GM18502 (cell line): Measurements from ENCODE around the gene PITPNM1.
"Not testable (repeated sequence)": the region's sequence is repeated elsewhere in the genome, so short reads cannot be mapped to it uniquely, and the experiment has no call there.

ENCODE experiments used
- ATAC-seq: cut with Tn5 transposase; IDR thresholded peaks from one replicate; pipeline ENCODE4 v1.9.1; 2021; ENCODE audit warnings: mild to moderate bottlenecking; ENCODE audit not compliant: unreplicated experiment, poor library complexity

PITPNM1 gene

DNA sequence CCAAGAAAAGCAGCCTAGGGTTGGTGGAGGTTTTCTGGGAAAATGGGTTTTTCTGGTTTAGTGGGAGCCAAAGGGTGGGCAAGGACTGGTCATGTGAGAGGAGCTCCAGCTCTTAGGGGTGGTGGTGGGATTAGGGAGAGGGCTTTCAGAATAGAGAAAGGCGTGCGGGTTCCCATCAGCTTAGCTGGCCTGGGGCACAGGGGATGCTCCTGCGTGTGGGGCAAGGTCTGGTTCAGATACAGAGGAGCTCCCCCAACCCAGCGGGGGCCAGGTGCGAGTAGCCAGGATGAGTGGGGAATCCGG is 36.8 kb downstream of the PITPNM1 start:
- ATAC-seq, result no peak

DNA sequence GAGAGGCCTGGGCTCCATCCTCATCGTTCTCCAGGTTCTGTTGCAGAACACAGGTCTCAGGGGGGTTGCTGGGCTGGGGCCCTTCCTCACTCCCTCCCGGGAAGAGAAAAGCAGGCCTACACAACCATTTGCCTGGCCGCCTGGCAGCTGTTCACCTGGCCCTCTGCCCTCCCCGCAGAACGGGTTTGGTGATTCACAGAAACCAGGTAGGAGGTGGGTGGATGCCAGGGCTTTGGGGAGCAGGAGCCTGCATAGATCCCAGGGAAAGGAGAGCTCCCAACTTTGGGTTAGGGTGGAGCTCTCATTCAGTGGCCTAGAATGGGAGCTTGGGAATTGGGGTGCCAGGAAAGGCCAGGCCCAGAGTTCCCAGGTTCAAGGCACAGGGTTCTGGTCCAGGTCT is 37.1 kb downstream of the PITPNM1 start:
- no peak for ATAC-seq

DNA sequence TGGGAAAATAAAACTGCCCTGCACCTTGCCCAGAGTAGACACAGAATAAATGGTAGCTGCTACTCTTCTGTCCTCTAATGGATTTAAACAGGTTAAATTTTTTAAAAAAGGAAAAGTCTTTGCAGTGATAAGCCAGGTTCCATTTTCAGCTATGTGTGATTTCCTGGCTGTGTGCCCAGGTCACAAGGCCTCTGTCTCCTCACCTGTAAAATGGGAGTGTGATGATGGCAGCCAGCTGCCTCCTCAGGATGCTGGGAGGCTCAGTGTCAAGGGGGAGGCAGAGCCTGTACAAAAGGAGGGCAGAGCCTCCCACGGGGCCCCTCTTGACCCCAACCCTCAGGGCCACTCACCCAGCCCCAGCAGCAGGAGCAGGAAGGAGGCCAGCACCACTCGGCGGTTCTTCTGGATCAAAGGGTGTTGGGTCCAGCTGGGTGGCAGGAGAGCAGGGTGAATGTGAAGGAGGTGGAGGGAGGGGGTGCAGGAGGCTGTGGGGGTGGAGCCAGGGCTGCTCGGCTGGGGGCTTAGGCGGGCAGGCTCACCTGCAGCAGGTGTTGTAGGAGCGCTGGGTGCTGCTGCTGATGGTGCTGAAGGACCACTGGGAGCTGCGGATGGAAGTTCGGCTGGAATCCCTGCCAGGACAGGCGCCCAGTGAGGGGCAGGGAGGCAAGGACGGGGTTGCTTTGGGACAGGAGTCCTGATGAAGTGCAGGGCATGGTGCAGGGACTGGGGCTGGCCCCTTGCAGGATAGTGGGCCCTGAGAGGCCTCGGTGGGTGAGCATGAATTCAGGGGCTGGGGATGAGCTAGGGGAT is 38.0 kb downstream of the PITPNM1 start:
- no peak for ATAC-seq

DNA sequence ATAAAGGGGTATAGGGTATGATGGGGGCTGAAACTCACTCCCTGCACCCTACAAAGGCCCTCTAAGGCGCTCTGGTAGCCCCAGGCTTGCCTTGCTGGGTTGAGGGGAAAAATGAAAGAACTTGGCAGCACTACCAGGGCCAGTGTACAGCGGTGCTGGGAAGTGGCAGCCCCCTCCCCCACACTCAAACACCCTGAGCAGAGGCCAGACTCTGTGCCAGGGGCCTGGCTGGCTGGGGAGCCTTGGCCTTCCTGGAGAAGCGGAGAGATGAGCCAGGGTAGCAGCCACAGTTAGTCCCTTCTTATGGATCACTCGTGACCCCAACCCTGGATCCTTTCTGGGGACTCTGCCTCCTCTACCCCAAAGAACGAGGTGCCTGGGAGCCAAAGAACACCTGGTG is 38.8 kb downstream of the PITPNM1 start:
- no peak for ATAC-seq

DNA sequence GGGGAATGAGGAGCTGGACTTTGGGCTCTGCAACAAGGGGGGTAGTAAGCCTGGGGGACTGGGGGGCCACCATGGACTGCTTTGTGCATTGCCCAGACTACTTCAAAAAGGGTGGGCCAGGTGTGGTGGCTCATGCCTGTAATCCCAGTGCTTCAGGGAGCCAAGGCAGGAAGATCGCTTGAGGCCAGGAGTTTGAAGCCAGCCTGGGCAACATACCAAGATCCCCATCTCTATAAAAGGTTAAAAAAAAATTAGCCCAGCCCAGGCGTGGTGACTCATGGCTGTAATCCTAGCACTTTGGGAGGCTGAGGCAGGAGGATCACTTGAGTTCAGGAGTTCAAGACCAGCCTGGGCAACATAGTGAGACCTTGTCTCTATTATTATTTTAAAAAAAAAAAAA is 39.6 kb downstream of the PITPNM1 start:
- not testable (repeated sequence) for ATAC-seq

DNA sequence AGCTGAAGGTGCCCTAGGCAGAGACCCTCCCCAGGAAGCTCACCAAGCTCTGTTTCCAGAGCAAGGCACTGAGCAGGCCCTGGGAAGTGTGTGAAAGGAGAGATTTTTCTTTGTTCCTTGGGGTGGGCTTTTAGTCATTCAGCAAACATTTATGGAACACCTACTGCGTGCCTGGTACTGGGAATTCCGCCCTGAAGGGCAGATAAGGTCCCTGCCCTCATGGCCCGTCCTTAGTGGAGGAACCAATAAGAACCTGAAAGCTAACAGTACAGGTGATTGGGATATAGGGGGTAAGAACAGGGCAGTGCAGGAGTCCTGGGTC is 40.0 kb downstream of the PITPNM1 start:
- no peak for ATAC-seq

DNA sequence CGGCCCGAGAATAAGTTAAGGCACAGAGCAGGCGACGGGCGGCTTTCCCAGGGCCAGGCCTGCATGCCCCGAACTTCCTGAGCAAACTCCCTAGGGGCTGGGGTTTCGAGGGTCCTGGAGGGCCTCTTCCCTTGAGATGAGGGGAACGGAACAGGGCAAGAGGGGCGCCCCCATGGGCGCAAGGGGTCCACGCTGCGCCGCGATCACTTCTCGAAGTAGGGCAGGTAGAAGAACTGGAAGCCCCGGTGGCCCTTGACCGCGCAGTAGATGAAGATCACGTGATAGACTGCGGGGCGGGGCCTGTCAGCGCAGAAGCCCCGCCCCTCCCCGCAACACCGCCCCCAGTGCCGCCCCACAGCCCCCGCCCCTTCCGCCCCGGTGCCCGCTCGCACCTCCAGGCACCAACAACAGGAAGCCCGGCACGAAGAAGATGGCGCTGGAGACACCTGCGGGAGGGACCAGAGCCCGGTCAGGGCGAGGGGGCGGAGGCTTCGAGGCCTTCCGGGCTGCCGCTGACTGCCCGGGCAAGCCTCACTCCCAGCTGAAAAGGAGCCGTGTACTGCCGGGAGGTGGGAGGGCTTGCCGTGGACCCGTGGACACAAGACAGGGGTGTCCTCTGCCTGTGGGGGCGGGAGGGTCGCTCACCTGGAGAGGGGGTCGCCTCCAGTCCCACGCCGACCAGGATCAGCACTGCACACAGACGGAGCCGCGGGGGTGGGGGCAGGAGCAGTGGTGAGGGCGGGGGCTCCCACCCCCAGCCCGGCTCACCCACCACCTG is 40.6 kb downstream of the PITPNM1 start:
- ATAC-seq, result peak; percentile 62

DNA sequence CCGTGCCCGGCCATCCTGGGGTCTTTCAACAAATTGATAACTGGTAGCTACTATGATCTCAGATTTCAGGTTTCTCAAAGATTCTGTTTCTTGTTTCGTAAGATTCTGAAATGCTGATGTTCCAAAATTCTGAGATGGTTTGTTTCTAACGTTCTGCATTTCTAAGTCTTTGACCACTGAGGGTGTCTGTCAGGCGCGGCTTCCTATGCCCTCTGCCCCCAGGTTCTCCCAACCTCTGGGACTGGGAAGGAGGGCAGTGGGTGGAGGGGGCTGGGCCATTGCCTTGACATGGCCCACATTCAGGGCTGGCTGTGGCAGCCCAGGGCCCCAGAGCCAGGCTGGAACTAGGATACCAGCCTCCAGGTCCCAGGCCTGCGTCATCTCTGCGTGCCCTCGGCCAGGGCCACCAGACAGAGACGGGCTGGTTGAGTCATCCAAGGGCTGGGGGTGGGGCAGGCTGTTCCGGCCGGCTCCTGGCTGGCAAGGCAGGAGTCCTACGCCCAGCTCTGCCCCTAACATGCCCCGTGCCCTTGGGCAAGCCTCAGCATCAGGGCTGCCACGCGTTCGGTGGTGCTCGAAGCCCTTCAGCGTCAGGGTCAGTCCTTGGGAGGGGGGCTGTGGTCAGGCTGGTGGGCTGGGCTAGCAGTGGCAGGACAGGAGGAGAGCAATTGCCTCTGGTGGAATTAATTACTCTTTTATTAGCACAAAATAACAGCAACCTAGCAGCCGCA is 41.3 kb downstream of the PITPNM1 start:
- ATAC-seq, result no peak

DNA sequence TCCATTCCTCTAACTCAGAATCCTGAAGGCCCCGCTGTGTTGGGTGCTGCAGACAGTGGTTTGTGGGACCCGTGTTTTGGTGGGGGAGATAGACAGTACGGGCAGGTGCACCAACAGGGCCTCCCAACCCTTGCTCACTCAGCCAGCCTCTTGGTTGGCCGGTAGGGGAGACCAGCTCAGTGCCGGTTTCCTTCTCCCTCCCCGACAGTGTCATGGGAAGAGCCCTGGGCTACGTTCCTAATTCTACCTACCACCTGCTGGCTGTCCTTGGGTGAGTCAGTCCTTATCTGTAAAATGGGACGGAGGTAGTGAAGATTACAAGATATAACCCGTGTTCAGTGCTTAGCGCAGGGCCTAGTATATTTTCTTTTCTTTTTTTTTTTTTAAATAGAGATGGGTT is 42.0 kb downstream of the PITPNM1 start:
- ATAC-seq, result no peak

DNA sequence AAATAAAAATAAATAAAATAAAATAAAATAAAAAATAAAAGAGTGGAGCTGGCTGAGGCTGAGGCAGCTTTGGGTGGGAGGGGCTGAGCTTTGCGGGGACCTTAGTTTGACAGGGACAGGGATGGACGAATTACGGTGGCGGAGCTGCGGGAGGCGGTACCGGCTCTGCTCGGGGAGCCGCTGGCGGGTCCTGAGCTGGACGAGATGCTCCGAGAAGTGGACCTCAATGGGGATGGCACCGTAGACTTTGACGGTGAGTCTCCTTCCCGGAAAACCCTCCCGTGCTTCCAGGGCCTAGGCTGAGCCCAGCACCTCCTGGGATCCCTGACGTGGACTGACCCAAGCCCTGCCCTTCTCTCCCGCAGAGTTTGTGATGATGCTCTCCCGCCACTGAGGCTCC is 46.9 kb downstream of the PITPNM1 start:
- ATAC-seq, result no peak

DNA sequence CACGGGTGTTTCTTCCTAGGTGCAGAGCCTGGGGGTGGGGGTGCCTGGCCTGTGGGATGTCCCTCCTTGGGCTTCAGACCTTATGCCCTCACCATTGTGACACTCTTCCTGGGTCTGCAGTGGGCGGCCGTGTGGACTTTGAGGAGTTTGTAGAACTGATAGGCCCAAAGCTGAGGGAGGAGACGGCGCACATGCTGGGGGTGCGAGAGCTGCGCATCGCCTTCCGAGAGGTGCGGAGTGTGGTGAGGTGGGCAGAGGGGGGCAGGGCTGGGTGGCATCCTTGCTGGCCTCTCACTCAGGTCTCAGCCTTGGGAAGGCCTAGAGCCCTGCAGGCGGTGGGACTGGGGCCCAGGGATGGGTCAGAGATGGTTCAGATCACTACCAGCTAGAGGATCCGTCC is 47.7 kb downstream of the PITPNM1 start:
- ATAC-seq, result no peak

DNA sequence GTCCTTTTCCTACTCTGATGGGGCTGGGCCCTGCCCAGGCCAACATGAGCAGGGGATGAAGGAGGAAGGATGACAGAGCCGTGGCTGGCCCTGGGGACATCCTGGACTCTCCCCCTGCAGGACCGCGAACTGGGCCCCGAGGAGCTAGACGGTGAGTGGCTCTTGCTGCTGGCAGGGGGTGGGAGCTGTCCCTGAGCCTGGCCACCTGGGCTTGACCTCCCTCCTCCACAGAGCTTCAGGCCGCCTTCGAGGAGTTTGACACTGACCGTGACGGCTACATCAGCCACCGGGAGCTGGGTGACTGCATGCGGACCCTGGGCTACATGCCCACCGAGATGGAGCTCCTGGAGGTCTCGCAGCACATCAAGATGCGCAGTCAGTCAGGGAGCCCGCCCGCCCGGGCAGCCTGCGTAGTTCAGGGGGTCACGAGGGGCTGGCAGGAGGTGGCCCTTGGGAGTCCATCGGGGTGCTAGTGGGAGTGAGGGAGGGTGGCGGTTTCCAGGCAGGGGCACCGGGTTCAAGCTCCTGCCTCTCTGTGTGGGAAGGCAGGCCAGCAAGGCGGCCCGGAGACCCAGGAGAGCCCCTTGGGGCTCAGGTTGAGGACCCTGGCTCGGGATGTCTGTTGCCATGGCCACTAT is 49.0 kb downstream of the PITPNM1 start:
- no peak for ATAC-seq

DNA sequence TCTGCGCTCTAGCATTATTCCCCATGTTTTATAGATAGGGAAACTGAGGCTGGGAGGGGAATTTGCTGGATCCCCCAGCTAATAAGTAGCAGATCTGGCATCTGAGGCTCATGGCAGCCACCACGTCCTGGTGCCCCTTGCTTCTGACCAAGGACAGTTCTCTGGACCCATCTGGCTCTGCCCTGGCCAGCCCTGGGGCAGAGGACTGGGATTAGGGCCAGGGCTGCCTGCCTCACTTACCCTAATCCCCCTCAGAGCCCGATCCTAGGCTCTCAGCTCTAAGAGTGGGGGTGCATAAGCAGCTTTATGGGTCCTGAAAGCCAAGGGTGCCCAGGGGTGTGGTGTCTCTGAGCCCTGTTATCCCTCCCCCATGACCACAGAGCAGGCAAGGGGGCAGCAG is 50.1 kb downstream of the PITPNM1 start, which contains the start of gene CABP4:
TSS of gene CABP4 (plus strand) at position 301 of the 400 bp plus-strand sequence. CDS start at position 371, 70 bp downstream.
- no peak for ATAC-seq

DNA sequence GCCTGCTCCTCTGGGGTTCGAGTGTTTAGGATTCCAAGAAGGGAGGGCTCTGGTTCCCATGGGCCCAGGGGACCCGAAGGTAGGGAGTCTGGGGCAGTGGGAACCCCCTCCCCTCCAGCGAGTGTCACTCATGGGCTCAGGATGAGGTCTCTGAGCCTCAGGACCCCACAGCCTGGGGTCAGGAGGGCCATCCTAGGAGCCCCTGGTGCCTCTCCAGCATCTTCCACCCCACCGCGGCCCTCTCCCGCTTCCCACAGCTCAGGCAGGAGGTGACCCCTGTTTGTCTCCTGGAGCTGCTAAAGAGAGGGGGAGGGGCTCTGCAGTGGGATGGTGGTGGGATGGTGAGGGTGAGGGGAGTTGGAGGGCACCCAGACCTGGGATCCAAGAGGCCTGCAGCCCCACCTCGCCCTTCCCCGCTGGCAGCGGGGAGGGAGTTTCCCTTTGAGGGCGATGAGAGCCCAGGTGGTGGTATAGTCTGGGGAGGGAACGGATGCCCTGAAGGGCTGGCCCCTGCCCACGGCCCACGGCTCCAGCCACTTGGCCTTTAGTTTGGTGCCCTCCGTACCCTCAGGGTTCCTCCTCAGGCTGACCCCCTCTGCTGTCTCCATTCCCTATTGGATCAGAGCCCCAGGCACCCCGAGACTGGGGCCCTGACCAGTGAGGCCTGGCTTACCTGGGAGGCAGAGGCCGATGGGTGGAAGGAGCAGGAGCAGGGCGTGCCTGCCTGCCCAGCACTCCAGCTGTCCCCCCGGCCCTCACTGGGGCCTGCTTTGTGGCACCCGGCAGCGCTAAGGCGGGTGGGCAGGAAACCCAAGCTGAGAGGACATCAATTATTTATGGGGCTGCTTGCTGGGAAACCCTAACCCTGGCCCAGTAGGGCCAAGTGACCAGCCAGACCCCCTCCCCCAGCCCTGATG is 51.1 kb downstream of the PITPNM1 start:
- no peak for ATAC-seq

DNA sequence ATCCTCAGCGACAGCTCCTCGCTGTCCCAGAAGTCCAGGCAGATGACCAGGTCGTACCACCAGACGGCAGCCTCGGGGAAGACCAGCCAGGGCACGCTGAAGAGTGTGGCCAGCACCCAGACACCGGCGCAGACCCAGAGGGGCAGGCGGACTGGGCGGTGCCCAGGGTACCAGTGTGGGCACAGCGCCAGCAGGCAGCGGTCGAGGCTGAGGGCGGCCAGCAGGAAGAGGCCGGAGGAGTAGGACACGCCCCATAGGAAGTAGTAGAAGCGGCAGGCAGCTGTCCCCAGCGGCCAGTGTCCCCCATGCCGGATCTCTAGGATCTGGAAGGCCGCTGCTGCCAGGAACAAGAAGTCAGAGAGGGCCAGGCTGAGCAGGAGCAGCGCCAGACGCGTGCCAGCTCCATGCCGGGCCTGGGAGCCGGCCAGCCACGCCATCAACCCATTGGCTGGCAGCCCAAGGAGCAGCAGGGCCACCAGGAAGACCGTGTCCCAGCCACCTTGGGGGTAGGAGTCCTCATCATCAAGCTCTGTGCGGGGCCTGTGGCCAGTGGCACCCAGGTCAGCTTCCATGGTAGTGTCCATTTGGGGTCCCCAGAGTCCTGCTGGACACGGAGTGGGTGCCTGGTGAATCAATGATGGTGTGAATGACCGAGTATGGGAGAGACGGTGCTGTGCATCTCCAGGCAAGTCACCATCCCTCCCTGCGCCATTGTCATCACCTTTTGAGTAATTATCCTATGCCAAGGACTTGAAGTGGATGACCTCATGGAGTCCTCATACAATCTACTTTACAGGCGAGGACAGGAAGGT is 52.8 kb downstream of the PITPNM1 start, which contains the start of gene GPR152:
TSS of gene GPR152 (minus strand) at position 589 of the 812 bp plus-strand sequence. CDS start at position 584, 5 bp downstream.
- no peak for ATAC-seq

DNA sequence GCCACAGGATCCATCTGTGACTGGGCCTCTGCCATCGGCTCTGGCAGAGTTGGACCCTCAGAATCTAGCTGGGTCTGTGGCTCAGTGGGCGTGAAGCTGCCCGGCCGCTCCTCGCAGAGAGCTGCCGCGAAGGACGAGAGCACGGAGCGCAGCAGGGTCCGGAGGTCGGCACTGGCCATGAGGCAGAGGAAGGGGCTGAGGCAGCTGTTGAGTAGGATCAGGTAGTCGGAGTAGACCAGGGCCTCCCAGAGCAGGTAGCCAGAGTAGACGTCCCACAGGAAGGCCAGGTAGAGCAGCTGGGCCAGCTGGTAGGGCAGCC is 53.5 kb downstream of the PITPNM1 start:
- ATAC-seq, result no peak

DNA sequence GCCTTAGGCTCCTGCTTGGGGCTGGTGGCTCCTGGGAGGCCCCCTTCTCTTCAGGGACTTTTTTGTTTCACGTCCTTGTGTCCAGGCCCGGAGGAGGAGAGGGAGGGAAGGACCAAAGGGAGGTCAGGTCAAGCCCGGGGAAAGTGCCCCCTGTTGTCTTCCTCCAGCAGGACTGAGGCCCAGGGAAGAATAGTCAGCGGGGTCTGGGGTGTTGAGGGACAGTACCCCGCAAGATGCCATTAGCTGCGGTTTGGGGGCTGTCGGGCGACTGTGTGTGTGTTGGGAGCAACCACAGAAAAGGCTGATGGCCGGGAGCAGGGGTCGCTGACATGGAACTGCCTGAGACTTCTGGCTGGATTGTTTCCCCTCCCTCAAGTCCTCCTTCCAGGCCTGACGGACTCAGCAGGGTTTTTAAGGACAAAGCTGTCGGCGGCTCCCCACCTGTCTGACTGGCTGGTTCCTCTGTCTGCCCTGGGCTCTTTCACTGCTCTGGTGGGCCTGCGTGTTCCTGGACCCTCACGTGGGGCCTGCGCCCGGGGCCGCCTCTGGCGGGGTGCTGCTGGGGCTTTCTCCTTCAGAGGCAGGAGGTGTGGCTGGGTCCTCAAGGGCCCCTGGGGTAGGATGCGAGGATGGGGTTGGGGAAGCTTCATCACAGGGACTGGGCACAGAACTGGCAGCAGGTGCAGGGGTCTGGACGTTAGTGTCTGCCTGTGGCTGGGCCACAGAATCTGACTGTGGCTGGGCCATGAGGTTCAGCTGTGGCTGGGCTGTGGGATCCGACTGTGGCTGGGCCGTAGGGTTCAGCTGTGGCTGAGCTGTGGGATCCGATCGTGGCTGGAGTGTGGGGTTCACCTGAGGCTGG is 54.1 kb downstream of the PITPNM1 start:
- no peak for ATAC-seq
